Activated B cell treated with CpG ODN at 0.5 μM for 24 hours (primary cell): ENCODE results near the gene FBXO10. TPM values are rescaled to one million over a fixed set of nuclear protein-coding genes. Genes with fewer than 3 reads are reported as not detected.

ENCODE experiments used
- ATAC-seq: fragments of 200-7000 bp; cut with Tn5 transposase; one replicate; pipeline ENCODE4 v1.10.0; 2021; ENCODE audit warnings: low read depth, mild to moderate bottlenecking, moderate library complexity
- CTCF ChIA-PET: fragments of 350-600 bp; sonication (Branson Sonifier 250); formaldehyde crosslinking; loops from one replicate; lab custom pipeline; 2021; ENCODE audit warnings: antibody characterized with exemption; lab: Charles Lee
- POLR2A ChIA-PET: fragments of 350-600 bp; sonication (Branson Sonifier 250); formaldehyde crosslinking; loops from one replicate; lab custom pipeline; 2021; ENCODE audit warnings: antibody characterized with exemption; lab: Charles Lee
- DNase-seq: peaks from one replicate; pipeline ENCODE4 v3.0.0; 2022
- H3K27ac Mint-ChIP-seq: one replicate; pipeline ENCODE4 v1.8.0; 2020; ENCODE audit warnings: mixed read lengths
- H3K27me3 Mint-ChIP-seq: one replicate; pipeline ENCODE4 v1.8.0; 2021; ENCODE audit warnings: mixed read lengths
- H3K36me3 Mint-ChIP-seq: one replicate; pipeline ENCODE4 v1.8.0; 2021; ENCODE audit warnings: low read depth, mixed read lengths
- H3K4me1 Mint-ChIP-seq: one replicate; pipeline ENCODE4 v1.8.0; 2021; ENCODE audit warnings: mixed read lengths
- H3K4me3 Mint-ChIP-seq: one replicate; pipeline ENCODE4 v1.8.0; 2020; ENCODE audit warnings: mild to moderate bottlenecking, mixed read lengths
- H3K9me3 Mint-ChIP-seq: one replicate; pipeline ENCODE4 v1.8.0; 2020; ENCODE audit warnings: mixed read lengths
- intact Hi-C: fragments of 100-400 bp; cut with micrococcal nuclease; formaldehyde crosslinking; loops from one replicate; pipeline ENCODE4 v1.15.1; 2024
- total RNA-seq: library from RNA; stranded (reverse); gene quantifications from 2 replicates; pipeline ENCODE4 v1.2.3, GENCODE V29; 2022
- TF ChIP-seq, protein P1 (sequence below): fragments of 200-600 bp; IDR thresholded peaks from one replicate; pipeline ENCODE4 v1.8.0; 2022; ENCODE audit warnings: antibody characterized with exemption, mild to moderate bottlenecking

Gene FBXO10
- total RNA-seq, 1 donor from 2014 or later, result 39.4 TPM

DNA sequence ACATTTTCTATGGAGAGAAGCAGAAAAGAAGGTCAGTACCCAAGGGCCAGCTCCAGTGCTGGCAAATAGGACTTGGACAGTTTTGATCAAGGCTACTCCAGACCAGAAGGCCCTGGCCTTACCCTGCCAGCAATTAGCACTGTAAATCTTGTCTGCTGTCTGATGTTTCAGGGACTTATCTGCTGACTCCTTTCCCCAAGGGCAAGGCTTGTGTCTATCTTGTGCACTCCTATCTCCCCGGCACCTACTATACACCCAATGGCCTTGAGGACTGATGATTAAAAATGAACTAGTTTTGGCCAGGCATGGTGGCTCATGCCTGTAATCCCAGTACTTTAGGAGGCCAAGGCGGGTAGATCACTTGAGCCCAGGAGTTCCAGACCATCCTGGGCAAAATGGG lies 53.2 kb downstream of the FBXO10 start:
- H3K27ac Mint-ChIP-seq, result no peak overlapping the region
- no peak for ATAC-seq
- H3K9me3 Mint-ChIP-seq, result no peaks in the 10 kb centered on the region
- no peaks in the 10 kb centered on the region for H3K27me3 Mint-ChIP-seq
- POLR2A ChIA-PET, result no interaction called here
- intact Hi-C loops, result no loop called here
- CTCF ChIA-PET, result no interaction called here
- no peak for DNase-seq
- H3K4me3 Mint-ChIP-seq, result no peak overlapping the region
- TF ChIP-seq, protein P1, sequence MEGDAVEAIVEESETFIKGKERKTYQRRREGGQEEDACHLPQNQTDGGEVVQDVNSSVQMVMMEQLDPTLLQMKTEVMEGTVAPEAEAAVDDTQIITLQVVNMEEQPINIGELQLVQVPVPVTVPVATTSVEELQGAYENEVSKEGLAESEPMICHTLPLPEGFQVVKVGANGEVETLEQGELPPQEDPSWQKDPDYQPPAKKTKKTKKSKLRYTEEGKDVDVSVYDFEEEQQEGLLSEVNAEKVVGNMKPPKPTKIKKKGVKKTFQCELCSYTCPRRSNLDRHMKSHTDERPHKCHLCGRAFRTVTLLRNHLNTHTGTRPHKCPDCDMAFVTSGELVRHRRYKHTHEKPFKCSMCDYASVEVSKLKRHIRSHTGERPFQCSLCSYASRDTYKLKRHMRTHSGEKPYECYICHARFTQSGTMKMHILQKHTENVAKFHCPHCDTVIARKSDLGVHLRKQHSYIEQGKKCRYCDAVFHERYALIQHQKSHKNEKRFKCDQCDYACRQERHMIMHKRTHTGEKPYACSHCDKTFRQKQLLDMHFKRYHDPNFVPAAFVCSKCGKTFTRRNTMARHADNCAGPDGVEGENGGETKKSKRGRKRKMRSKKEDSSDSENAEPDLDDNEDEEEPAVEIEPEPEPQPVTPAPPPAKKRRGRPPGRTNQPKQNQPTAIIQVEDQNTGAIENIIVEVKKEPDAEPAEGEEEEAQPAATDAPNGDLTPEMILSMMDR, result no peak
- peaks cover 76% of the 10 kb centered on the region for H3K36me3 Mint-ChIP-seq
- no peaks in the 10 kb centered on the region for H3K4me1 Mint-ChIP-seq

DNA sequence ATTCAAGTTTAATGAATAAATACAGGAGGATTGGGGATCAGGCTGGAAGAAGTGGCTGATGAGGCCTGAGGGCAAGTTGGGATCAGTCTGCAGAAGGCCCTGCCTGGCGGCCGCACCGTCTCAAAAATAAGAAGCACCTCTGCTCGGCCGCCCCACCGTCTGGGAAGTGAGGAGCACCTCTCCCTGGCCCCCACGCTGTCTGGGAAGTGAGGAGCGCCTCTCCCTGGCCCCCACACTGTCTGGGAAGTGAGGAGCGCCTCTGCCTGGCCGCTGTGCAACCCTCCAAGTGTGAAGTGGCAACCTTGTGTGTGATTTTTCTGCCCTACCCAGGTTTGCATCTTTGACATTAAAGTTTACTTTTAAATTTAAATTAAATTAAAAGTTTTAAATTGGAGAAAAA lies 55.1 kb downstream of the FBXO10 start:
- intact Hi-C loops, result no loop called here
- Mint-ChIP-seq H3K4me1 (no peaks in the 10 kb centered on the region), H3K4me3 (no peak overlapping the region), H3K9me3 (no peaks in the 10 kb centered on the region), H3K36me3 (peaks cover 80% of the 10 kb centered on the region), H3K27ac (no peak overlapping the region), H3K27me3 (no peaks in the 10 kb centered on the region)
- DNase-seq, result no peak
- ChIA-PET POLR2A (no interaction called here), CTCF (no interaction called here)
- TF ChIP-seq, protein P1, result no peak
- no peak for ATAC-seq

DNA sequence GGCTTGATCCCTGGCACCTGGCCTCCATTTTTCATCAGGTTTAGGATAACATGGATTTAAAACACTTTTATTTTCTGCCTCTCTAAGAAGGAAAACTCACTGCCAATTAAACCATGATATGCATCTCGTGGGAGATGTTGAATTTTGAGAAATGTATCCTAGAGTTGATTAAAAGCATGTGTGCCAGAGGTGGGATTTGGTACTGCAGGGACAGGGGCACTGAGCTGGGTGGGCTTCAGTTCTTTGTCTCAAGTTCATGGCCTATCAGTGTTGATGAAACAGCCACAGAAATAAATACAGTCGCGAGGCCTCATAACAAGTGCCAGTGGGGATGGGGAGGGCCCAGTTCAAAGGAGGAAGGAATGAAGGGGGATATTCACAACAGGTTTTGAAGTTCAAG lies 55.5 kb downstream of the FBXO10 start:
- Mint-ChIP-seq H3K4me1 (no peaks in the 10 kb centered on the region), H3K9me3 (no peaks in the 10 kb centered on the region), H3K36me3 (peaks cover 81% of the 10 kb centered on the region), H3K27ac (no peak overlapping the region), H3K4me3 (no peak overlapping the region), H3K27me3 (no peaks in the 10 kb centered on the region)
- ATAC-seq, result no peak
- TF ChIP-seq, protein P1, result no peak
- no peak for DNase-seq
- intact Hi-C loops, result no loop called here
- CTCF ChIA-PET, result no interaction called here
- POLR2A ChIA-PET, result interaction anchor here (0.6 kb wide), 1 partner anchor 10 kb away, joined by 3 read pairs; no protein-coding TSS in a partner anchor

DNA sequence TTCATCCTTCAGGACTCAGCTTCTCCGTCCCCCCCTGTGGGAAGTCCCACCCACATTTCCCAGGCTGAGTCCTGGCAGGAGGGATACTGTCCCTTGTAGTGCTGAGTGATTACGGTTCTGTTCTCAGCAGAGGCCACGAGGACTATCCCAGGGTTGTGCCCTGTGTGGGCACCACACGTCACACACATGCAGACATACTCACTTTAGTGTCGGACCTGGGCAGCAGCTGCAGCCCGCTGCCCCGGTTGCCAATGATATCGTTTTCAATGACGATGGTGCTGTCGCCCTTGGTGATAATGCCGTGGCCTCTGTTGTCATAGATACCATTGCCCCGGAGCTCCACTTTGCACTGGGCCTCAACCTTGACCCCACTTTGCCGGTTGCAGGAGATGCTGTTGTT lies 58.3 kb downstream of the FBXO10 start:
- Mint-ChIP-seq H3K27ac (no peak overlapping the region), H3K4me1 (no peaks in the 10 kb centered on the region), H3K36me3 (peaks cover 75% of the 10 kb centered on the region), H3K9me3 (no peaks in the 10 kb centered on the region), H3K27me3 (no peaks in the 10 kb centered on the region), H3K4me3 (no peak overlapping the region)
- TF ChIP-seq, protein P1, result no peak
- no peak for DNase-seq
- intact Hi-C loops, result no loop called here
- POLR2A ChIA-PET, result no interaction called here
- no peak for ATAC-seq
- CTCF ChIA-PET, result no interaction called here

DNA sequence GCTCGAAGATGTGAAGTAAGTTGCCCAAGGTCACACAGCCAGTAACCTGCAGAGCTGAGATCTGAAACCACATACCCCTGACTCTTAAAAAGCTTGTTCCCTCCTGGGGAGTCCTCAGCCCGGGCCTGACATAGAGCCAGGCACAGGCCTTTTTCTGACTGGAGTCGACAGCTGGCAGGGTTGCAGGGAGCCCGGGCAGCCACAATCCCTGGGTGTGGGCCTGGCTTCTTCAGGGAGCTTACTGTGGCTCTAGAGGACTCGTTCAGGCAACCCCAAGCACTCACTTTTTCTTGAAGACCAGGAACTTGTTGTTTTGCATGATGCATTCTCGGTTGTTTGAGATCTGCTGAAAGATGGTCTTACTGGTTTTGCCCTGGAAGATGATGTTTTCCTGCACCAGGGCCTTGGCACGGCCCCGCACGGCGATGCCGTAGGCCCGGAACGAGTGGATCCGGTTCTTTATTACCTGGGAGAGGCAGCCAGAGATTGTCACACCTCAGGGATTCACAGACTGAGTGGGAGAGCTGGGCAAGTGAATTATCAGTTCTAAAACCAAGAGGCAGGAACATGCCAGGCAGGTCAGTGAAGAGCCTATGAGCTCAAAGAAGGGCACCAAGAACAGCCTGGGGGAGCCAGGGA lies 60.4 kb downstream of the FBXO10 start:
- Mint-ChIP-seq H3K4me1 (peaks cover 8% of the 10 kb centered on the region), H3K27ac (no peak overlapping the region)
- intact Hi-C loops, result no loop called here

More for the DNA sequence above, 60.4 kb downstream of the FBXO10 start:
- no peaks in the 10 kb centered on the region for H3K9me3 Mint-ChIP-seq
- POLR2A ChIA-PET, result no interaction called here
- DNase-seq (no peak), ATAC-seq (no peak)
- H3K27me3 Mint-ChIP-seq, result no peaks in the 10 kb centered on the region
- H3K36me3 Mint-ChIP-seq, result peaks cover 68% of the 10 kb centered on the region
- TF ChIP-seq, protein P1, result no peak
- CTCF ChIA-PET, result no interaction called here
- no peak overlapping the region for H3K4me3 Mint-ChIP-seq
